ENCODE data around the gene CCDC12.

GRCh38 chr3:46877406-46878125, 99.0 kb downstream of the CCDC12 start, which contains the start of gene PTH1R:
- TF ChIP-seq ZNF565 (CRISPR knock-in tag; conservative IDR thresholded peaks at IDR 0.05; ENCODE audit: low read depth) = no peak
- TF ChIP-seq PATZ1 (CRISPR knock-in tag; IDR thresholded peaks at IDR 0.05; ENCODE audit: borderline replicate concordance) = no peak
- TF ChIP-seq POU6F1 (CRISPR knock-in tag; IDR thresholded peaks at IDR 0.05; ENCODE audit: borderline replicate concordance, low read depth) = no peak
- no peak for TF ChIP-seq ZFP3 (CRISPR knock-in tag; IDR thresholded peaks at IDR 0.05)
- TF ChIP-seq CSDC2 (CRISPR knock-in tag; IDR thresholded peaks at IDR 0.05) = no peak
- TF ChIP-seq ZNF70 (CRISPR knock-in tag; IDR thresholded peaks at IDR 0.05) = no peak
- no peak for TF ChIP-seq RARB (CRISPR knock-in tag; IDR thresholded peaks at IDR 0.05)
- TF ChIP-seq CREB5 (CRISPR knock-in tag; IDR thresholded peaks at IDR 0.05; ENCODE audit: low read depth) = no peak
- no peak for TF ChIP-seq ZNF8 (CRISPR knock-in tag; IDR thresholded peaks at IDR 0.05)
- TF ChIP-seq ISL1 (CRISPR knock-in tag; IDR thresholded peaks at IDR 0.05) = no peak
- TF ChIP-seq ZFP30 (CRISPR knock-in tag; IDR thresholded peaks at IDR 0.05) = no peak

Data from SK-N-SH treated with all-trans-retinoic acid at 6 μM for 48 hours (cell line).